ENCODE measurements around the gene POFUT1. TPM values are rescaled to one million over a fixed set of nuclear protein-coding genes. Genes with fewer than 3 reads are reported as not detected.
A peak's percentile ranks its signal among the peaks of the same experiment; 100 is the strongest.

The POFUT1 gene
- total RNA-seq, 1 experiment from 2014 or later, result 29.4 TPM

DNA sequence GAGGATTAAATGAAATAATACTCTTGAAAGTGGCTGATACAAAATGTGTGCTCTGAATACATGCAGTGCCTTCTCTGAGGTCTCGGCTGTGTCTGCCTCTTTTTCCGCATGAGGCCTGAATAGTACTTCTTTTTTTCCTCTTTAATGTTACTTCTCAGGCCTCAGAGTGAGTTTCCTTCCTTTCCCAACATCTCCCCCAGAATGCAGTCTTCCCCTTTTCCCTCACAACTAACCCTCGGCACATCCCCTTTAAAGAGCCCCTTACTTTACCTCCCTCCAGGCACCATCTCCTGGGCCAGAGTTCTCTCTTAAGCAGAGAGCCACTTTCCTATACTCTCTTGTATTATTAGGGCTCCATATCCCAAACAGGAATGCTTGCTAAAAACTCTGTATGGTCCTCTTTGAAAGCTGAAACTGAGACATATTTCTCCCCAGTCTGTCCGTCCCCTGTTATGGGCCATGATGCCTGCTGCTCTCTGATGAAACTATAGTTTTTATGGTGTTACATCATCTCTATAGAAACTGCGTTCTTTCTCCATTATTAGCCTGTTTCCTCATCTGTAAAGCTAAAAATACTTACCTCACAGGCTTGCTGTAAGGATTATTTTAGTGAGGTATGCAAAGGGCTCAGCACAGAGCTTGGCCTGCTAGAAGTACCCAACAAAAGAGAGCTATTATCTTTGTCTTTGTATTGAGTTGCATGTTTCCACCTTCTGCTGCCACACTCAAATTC, 2.4 kb upstream of the POFUT1 start:
- CTCF ChIA-PET, result interaction anchor here (0.6 to 1.4 kb wide), 3 partner anchors 50 to 352 kb away, joined by 3 read pairs; no protein-coding TSS in a partner anchor
- Mint-ChIP-seq H3K4me3 (peak overlapping the region; percentile 98), H3K9me3 (no peaks in the 10 kb centered on the region)

DNA sequence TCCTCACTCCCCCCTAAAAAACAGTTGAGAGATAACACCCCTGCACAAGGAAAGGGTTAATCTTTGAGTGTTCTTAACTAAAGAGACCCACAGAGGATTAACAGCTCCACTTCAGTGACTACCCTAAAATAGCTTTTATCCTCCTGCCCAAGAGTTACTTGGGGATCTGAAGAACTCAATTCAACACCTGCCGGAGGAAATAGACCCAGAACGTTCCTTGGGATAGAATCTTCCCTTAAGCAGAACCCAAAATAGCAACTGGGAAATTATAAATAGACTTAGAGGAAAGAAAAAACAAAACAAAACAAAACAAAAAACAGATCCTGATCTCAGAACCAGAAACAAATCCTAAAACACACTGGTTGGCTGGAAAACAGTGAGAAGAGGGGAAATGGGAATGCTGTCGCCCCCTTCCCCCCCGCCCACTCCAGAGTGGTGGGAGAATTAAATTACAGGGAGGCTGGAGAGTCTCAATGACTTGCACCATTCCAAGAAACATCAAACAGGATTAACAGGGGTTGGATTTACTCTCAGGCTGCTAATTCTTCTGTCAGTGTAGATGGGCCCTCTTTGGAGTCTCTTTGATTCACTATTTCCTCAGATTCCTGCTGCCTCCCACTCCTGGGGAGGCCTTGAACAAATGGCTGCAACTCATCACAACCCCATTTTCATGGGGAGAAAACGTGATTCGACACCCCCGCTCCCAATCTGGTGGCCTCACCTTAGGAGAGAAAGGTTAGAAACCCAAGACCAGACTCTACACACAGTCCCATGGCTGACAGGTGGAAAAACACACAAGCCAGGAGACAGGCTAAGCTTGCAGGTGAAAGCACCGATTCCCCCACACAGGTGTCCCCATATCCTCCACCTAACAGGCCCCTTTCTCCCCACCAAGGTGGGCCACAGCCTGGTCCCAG, 1.6 kb upstream of the POFUT1 start:
- TF ChIP-seq ZNF425 (CRISPR knock-in tag; conservative IDR thresholded peaks at IDR 0.05) (no peak), E2F4 (CRISPR knock-in tag; IDR thresholded peaks at IDR 0.05; ENCODE audit: borderline replicate concordance, low read depth) (no peak), USF1 (CRISPR knock-in tag; IDR thresholded peaks at IDR 0.05) (no peak), NR1H2 (CRISPR knock-in tag; IDR thresholded peaks at IDR 0.05) (no peak), TP53 (CRISPR knock-in tag; IDR thresholded peaks at IDR 0.05) (no peak), TEAD1 (CRISPR knock-in tag; IDR thresholded peaks at IDR 0.05) (no peak), ARID4B (CRISPR knock-in tag; IDR thresholded peaks at IDR 0.05; ENCODE audit: borderline replicate concordance) (no peak), SMAD4 (CRISPR knock-in tag; IDR thresholded peaks at IDR 0.05) (no peak)
- TF ChIP-seq, protein P1, sequence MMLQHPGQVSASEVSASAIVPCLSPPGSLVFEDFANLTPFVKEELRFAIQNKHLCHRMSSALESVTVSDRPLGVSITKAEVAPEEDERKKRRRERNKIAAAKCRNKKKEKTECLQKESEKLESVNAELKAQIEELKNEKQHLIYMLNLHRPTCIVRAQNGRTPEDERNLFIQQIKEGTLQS (CRISPR knock-in tag; conservative IDR thresholded peaks at IDR 0.05), result no peak
- TF ChIP-seq, protein P2, sequence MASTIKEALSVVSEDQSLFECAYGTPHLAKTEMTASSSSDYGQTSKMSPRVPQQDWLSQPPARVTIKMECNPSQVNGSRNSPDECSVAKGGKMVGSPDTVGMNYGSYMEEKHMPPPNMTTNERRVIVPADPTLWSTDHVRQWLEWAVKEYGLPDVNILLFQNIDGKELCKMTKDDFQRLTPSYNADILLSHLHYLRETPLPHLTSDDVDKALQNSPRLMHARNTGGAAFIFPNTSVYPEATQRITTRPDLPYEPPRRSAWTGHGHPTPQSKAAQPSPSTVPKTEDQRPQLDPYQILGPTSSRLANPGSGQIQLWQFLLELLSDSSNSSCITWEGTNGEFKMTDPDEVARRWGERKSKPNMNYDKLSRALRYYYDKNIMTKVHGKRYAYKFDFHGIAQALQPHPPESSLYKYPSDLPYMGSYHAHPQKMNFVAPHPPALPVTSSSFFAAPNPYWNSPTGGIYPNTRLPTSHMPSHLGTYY (CRISPR knock-in tag; IDR thresholded peaks at IDR 0.05), result no peak
- no peaks in the 10 kb centered on the region for H3K9me3 Mint-ChIP-seq
- ChIA-PET POLR2A (no interaction called here), CTCF (interaction anchor here (1.0 to 1.4 kb wide), 2 partner anchors 51 to 175 kb away, joined by 3 read pairs; no protein-coding TSS in a partner anchor)
- H3K4me3 Mint-ChIP-seq, result peak overlapping the region; percentile 98
- DNase-seq (ENCODE audit: low spot score) (no peak), ATAC-seq (no peak)
- H3K4me1 Mint-ChIP-seq, result peaks cover 54% of the 10 kb centered on the region
- H3K27ac Mint-ChIP-seq, result peak overlapping the region; percentile 94
- H3K36me3 Mint-ChIP-seq, result peaks cover 18% of the 10 kb centered on the region
- no peaks in the 10 kb centered on the region for H3K27me3 Mint-ChIP-seq (ENCODE audit: low read depth)

More for the DNA sequence above, 2.4 kb upstream of the POFUT1 start:
- peaks cover 54% of the 10 kb centered on the region for H3K4me1 Mint-ChIP-seq
- H3K27ac Mint-ChIP-seq, result peak overlapping the region; percentile 71
- no peaks in the 10 kb centered on the region for H3K27me3 Mint-ChIP-seq (ENCODE audit: low read depth)
- peaks cover 16% of the 10 kb centered on the region for H3K36me3 Mint-ChIP-seq
- POLR2A ChIA-PET, result no interaction called here
- TF ChIP-seq GABPB1 (CRISPR knock-in tag; IDR thresholded peaks at IDR 0.05), result 0 out of 2 replicates have a peak, but pooled peaks have one; percentile 21
- TF ChIP-seq, protein P3, sequence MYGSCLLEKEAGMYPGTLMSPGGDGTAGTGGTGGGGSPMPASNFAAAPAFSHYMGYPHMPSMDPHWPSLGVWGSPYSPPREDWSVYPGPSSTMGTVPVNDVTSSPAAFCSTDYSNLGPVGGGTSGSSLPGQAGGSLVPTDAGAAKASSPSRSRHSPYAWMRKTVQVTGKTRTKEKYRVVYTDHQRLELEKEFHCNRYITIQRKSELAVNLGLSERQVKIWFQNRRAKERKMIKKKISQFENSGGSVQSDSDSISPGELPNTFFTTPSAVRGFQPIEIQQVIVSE (CRISPR knock-in tag; IDR thresholded peaks at IDR 0.05; ENCODE audit: borderline replicate concordance), result no peak
- DNase-seq (ENCODE audit: low spot score), result no peak
- no peak for ATAC-seq
